ENCODE measurements around the gene BTBD17.

Gene BTBD17

GRCh38 chr17:74393346-74393942, 31.8 kb upstream of the BTBD17 start:
- in situ Hi-C loops (cut with MboI; ENCODE audit: low sequenced_read_pairs), result no loop called here
- no peaks in the 10 kb centered on the region for H3K36me3 ChIP-seq (replicated peaks)
- H3K27me3 ChIP-seq (ENCODE audit: low read depth), result no peaks in the 10 kb centered on the region
- no peak overlapping the region for H3K4me3 ChIP-seq
- DNase-seq (ENCODE audit: low spot score in 2 of 2), result no peak
- H3K4me1 ChIP-seq, result no peaks in the 10 kb centered on the region
- no peaks in the 10 kb centered on the region for H3K9me3 ChIP-seq

GRCh38 chr17:74392848-74393247, 31.2 kb upstream of the BTBD17 start:
- in situ Hi-C loops (cut with MboI; ENCODE audit: low sequenced_read_pairs), result no loop called here
- H3K4me1 ChIP-seq, result no peaks in the 10 kb centered on the region
- DNase-seq (ENCODE audit: low spot score in 2 of 2), result no peak

GRCh38 chr17:74391771-74392170, 30.1 kb upstream of the BTBD17 start:
- DNase-seq (ENCODE audit: low spot score in 2 of 2), result no peak
- no peak overlapping the region for H3K4me3 ChIP-seq
- no peaks in the 10 kb centered on the region for H3K4me1 ChIP-seq
- in situ Hi-C loops (cut with MboI; ENCODE audit: low sequenced_read_pairs), result no loop called here
- H3K9me3 ChIP-seq, result no peaks in the 10 kb centered on the region
- no peaks in the 10 kb centered on the region for H3K27me3 ChIP-seq (ENCODE audit: low read depth)
- H3K36me3 ChIP-seq (replicated peaks), result no peaks in the 10 kb centered on the region

More at GRCh38 chr17:74392848-74393247, 31.2 kb upstream of the BTBD17 start:
- no peaks in the 10 kb centered on the region for H3K27me3 ChIP-seq (ENCODE audit: low read depth)
- no peak overlapping the region for H3K4me3 ChIP-seq
- no peaks in the 10 kb centered on the region for H3K9me3 ChIP-seq
- no peaks in the 10 kb centered on the region for H3K36me3 ChIP-seq (replicated peaks)

- H3K9me3 ChIP-seq, result no peaks in the 10 kb centered on the region
- H3K27me3 ChIP-seq (ENCODE audit: low read depth), result no peaks in the 10 kb centered on the region
- no peaks in the 10 kb centered on the region for H3K4me1 ChIP-seq
- in situ Hi-C loops (cut with MboI; ENCODE audit: low sequenced_read_pairs), result no loop called here
- H3K36me3 ChIP-seq (replicated peaks), result no peaks in the 10 kb centered on the region
- H3K4me3 ChIP-seq, result no peak overlapping the region
- no peak for DNase-seq (ENCODE audit: low spot score in 2 of 2)
Measured at GRCh38 chr17:74390680-74391653, 29.3 kb upstream of the BTBD17 start.

- no peaks in the 10 kb centered on the region for H3K36me3 ChIP-seq (replicated peaks)
- no peaks in the 10 kb centered on the region for H3K4me1 ChIP-seq
- no peaks in the 10 kb centered on the region for H3K27me3 ChIP-seq (ENCODE audit: low read depth)
- H3K4me3 ChIP-seq, result no peak overlapping the region
- no peak for DNase-seq (ENCODE audit: low spot score in 2 of 2)
- H3K9me3 ChIP-seq, result no peaks in the 10 kb centered on the region
- in situ Hi-C loops (cut with MboI; ENCODE audit: low sequenced_read_pairs), result no loop called here
Measured at GRCh38 chr17:74389937-74390679, 28.4 kb upstream of the BTBD17 start.

- Histone ChIP-seq H3K4me3 (no peak overlapping the region), H3K4me1 (no peaks in the 10 kb centered on the region), H3K9me3 (no peaks in the 10 kb centered on the region), H3K36me3 (replicated peaks) (no peaks in the 10 kb centered on the region), H3K27me3 (ENCODE audit: low read depth) (no peaks in the 10 kb centered on the region)
- DNase-seq (ENCODE audit: low spot score in 2 of 2), result no peak
- in situ Hi-C loops (cut with MboI; ENCODE audit: low sequenced_read_pairs), result no loop called here
Measured at GRCh38 chr17:74389084-74389753, 27.6 kb upstream of the BTBD17 start.

GRCh38 chr17:74387365-74388218, 25.9 kb upstream of the BTBD17 start:
- in situ Hi-C loops (cut with MboI; ENCODE audit: low sequenced_read_pairs), result no loop called here
- Histone ChIP-seq H3K36me3 (replicated peaks) (no peaks in the 10 kb centered on the region), H3K9me3 (no peaks in the 10 kb centered on the region), H3K27me3 (ENCODE audit: low read depth) (no peaks in the 10 kb centered on the region), H3K4me1 (no peaks in the 10 kb centered on the region), H3K4me3 (no peak overlapping the region)
- no peak for DNase-seq (ENCODE audit: low spot score in 2 of 2)

- no peak for DNase-seq (ENCODE audit: low spot score in 2 of 2)
- Histone ChIP-seq H3K4me3 (no peak overlapping the region), H3K4me1 (no peaks in the 10 kb centered on the region), H3K36me3 (replicated peaks) (no peaks in the 10 kb centered on the region), H3K27me3 (ENCODE audit: low read depth) (no peaks in the 10 kb centered on the region), H3K9me3 (no peaks in the 10 kb centered on the region)
- in situ Hi-C loops (cut with MboI; ENCODE audit: low sequenced_read_pairs), result no loop called here
Measured at GRCh38 chr17:74386386-74386785, 24.7 kb upstream of the BTBD17 start.

- Histone ChIP-seq H3K4me3 (no peak overlapping the region), H3K9me3 (no peaks in the 10 kb centered on the region), H3K27me3 (ENCODE audit: low read depth) (no peaks in the 10 kb centered on the region), H3K36me3 (replicated peaks) (no peaks in the 10 kb centered on the region), H3K4me1 (no peaks in the 10 kb centered on the region)
- DNase-seq (ENCODE audit: low spot score in 2 of 2), result no peak
- in situ Hi-C loops (cut with MboI; ENCODE audit: low sequenced_read_pairs), result no loop called here
Measured at GRCh38 chr17:74385201-74385600, 23.5 kb upstream of the BTBD17 start.

GRCh38 chr17:74383141-74383540, 21.5 kb upstream of the BTBD17 start:
- Histone ChIP-seq H3K36me3 (replicated peaks) (no peaks in the 10 kb centered on the region), H3K27me3 (ENCODE audit: low read depth) (no peaks in the 10 kb centered on the region), H3K4me1 (peaks cover 4% of the 10 kb centered on the region), H3K4me3 (no peak overlapping the region), H3K9me3 (no peaks in the 10 kb centered on the region)
- no peak for DNase-seq (ENCODE audit: low spot score in 2 of 2)
- in situ Hi-C loops (cut with MboI; ENCODE audit: low sequenced_read_pairs), result no loop called here

GRCh38 chr17:74380959-74381808, 19.5 kb upstream of the BTBD17 start:
- peaks cover 8% of the 10 kb centered on the region; the same call in 1 of the 2 replicates for H3K27me3 ChIP-seq (ENCODE audit: low read depth)
- H3K4me3 ChIP-seq, result no peak overlapping the region
- no peak for DNase-seq (ENCODE audit: low spot score in 2 of 2)
- peaks cover 4% of the 10 kb centered on the region for H3K4me1 ChIP-seq
- no peaks in the 10 kb centered on the region for H3K9me3 ChIP-seq
- in situ Hi-C loops (cut with MboI; ENCODE audit: low sequenced_read_pairs), result no loop called here
- H3K36me3 ChIP-seq (replicated peaks), result no peaks in the 10 kb centered on the region

Data from HAP-1 (cell line).